SU-DHL-6 (cell line): ENCODE measurements around the gene HHATL.

Source experiments
- H2AFZ ChIP-seq: fragments of 200-600 bp; sonication (generic); 2 replicates; pipeline ENCODE4 v1.6.1; 2014; ENCODE audit warnings: low read depth, mild to moderate bottlenecking, moderate library complexity, mixed read lengths, antibody characterized with exemption, low read length; ENCODE audit not compliant: severe bottlenecking
- H3F3A ChIP-seq: fragments of 200-600 bp; shearing (Covaris generic); 2 replicates; pipeline ENCODE4 v1.6.0; 2016; ENCODE audit warnings: antibody characterized with exemption, mild to moderate bottlenecking; ENCODE audit not compliant: insufficient read depth
- H3K27ac ChIP-seq: fragments of 200-600 bp; sonication (generic); 2 replicates; pipeline ENCODE4 v1.5.1; 2016; ENCODE audit warnings: low read depth, mild to moderate bottlenecking, low read length, moderate library complexity, mixed read lengths
- H3K27me3 ChIP-seq: fragments of 200-600 bp; sonication (generic), shearing (Covaris generic); 2 replicates; pipeline ENCODE4 v1.6.0; 2014; ENCODE audit warnings: mild to moderate bottlenecking, low read length
- H3K36me3 ChIP-seq: fragments of 200-600 bp; sonication (generic); 2 replicates; pipeline ENCODE4 v1.6.1; 2014; ENCODE audit warnings: mild to moderate bottlenecking, low read length, mixed read lengths
- H3K4me2 ChIP-seq: fragments of 300-600, 200-600 bp; shearing (Covaris generic), sonication (generic); 2 replicates; pipeline ENCODE4 v1.6.0; 2014; ENCODE audit warnings: low read length, low read depth, mild to moderate bottlenecking; ENCODE audit not compliant: poor library complexity, severe bottlenecking
- H3K4me3 ChIP-seq: fragments of 200-600 bp; sonication (generic); 2 replicates; pipeline ENCODE4 v1.5.1; 2014; ENCODE audit warnings: antibody characterized with exemption, low read length, mild to moderate bottlenecking, mixed read lengths; ENCODE audit not compliant: insufficient read depth, poor library complexity, severe bottlenecking
- H3K79me2 ChIP-seq: fragments of 200-600 bp; sonication (generic); 2 replicates; pipeline ENCODE4 v1.6.1; 2014; ENCODE audit warnings: mild to moderate bottlenecking, low read length, moderate library complexity; ENCODE audit not compliant: insufficient read depth
- H3K9ac ChIP-seq: fragments of 200-600 bp; sonication (generic); 2 replicates; pipeline ENCODE4 v1.7.0; 2014; ENCODE audit warnings: mild to moderate bottlenecking, low read length
- H3K9me2 ChIP-seq: fragments of 200-600 bp; sonication (generic); replicated peaks from 2 replicates; pipeline ENCODE4 v1.6.1; 2014; ENCODE audit warnings: low read length; ENCODE audit not compliant: insufficient read depth
- H3K9me3 ChIP-seq: fragments of 200-600 bp; sonication (generic); 2 replicates; pipeline ENCODE4 v1.6.1; 2014; ENCODE audit warnings: low read length, mixed read lengths; ENCODE audit not compliant: insufficient read depth
- H4K20me1 ChIP-seq: fragments of 200-600 bp; sonication (generic); 2 replicates; pipeline ENCODE4 v1.6.1; 2014; ENCODE audit warnings: low read depth, mild to moderate bottlenecking, antibody characterized with exemption, low read length, moderate library complexity, mixed read lengths
- CTCF ChIP-seq: fragments of 200-600 bp; sonication (generic); IDR thresholded peaks from one replicate; pipeline ENCODE4 v1.5.1; 2017; ENCODE audit warnings: antibody characterized with exemption, mild to moderate bottlenecking, low read length, moderate library complexity; ENCODE audit not compliant: insufficient read depth, poor library complexity, severe bottlenecking
- EZH2phosphoT487 ChIP-seq: fragments of 200-600 bp; sonication (generic), shearing (Covaris generic); conservative IDR thresholded peaks from 2 replicates; pipeline ENCODE4 v1.6.1; 2018; ENCODE audit warnings: mild to moderate bottlenecking, antibody characterized with exemption, low read length, moderate library complexity, mixed read lengths

The HHATL gene

GRCh38 chr3:42683875-42684598 is 18.6 kb downstream of the HHATL start:
- H3K27ac ChIP-seq: no peak overlapping the region
- H3K4me2 ChIP-seq: no peak overlapping the region
- H3K9me3 ChIP-seq: no peaks in the 10 kb centered on the region
- TF ChIP-seq CTCF (no peak), EZH2phosphoT487 (no peak)
- H3K79me2 ChIP-seq: no peaks in the 10 kb centered on the region
- no peak overlapping the region for H2AFZ ChIP-seq
- H3K9me2 ChIP-seq: no peaks in the 10 kb centered on the region
- H3K9ac ChIP-seq: no peak overlapping the region
- H3K36me3 ChIP-seq: no peaks in the 10 kb centered on the region
- H3K4me3 ChIP-seq: no peak overlapping the region
- no peaks in the 10 kb centered on the region for H3K27me3 ChIP-seq
- no peaks in the 10 kb centered on the region for H3F3A ChIP-seq
- H4K20me1 ChIP-seq: no peaks in the 10 kb centered on the region

GRCh38 chr3:42682301-42683070 is 20.1 kb downstream of the HHATL start:
- Histone ChIP-seq H3K36me3 (no peaks in the 10 kb centered on the region), H3K27me3 (no peaks in the 10 kb centered on the region), H3K9me3 (no peaks in the 10 kb centered on the region), H3K79me2 (no peaks in the 10 kb centered on the region), H3K9me2 (no peaks in the 10 kb centered on the region), H3K27ac (no peak overlapping the region), H2AFZ (no peak overlapping the region), H3K4me3 (no peak overlapping the region), H3K9ac (no peak overlapping the region), H3K4me2 (no peak overlapping the region), H3F3A (no peaks in the 10 kb centered on the region), H4K20me1 (no peaks in the 10 kb centered on the region)
- TF ChIP-seq CTCF: no peak
- TF ChIP-seq EZH2phosphoT487: no peak

- no peak overlapping the region for H3K4me3 ChIP-seq
- H3K79me2 ChIP-seq: no peaks in the 10 kb centered on the region
- H3K27me3 ChIP-seq: no peaks in the 10 kb centered on the region
- no peaks in the 10 kb centered on the region for H3K9me2 ChIP-seq
- H4K20me1 ChIP-seq: no peaks in the 10 kb centered on the region
- H3K9me3 ChIP-seq: no peaks in the 10 kb centered on the region
- no peak overlapping the region for H3K9ac ChIP-seq
- H3K4me2 ChIP-seq: no peak overlapping the region
- no peak overlapping the region for H3K27ac ChIP-seq
- no peak overlapping the region for H2AFZ ChIP-seq
- TF ChIP-seq CTCF: no peak
- no peak for TF ChIP-seq EZH2phosphoT487
- H3F3A ChIP-seq: no peaks in the 10 kb centered on the region
- no peaks in the 10 kb centered on the region for H3K36me3 ChIP-seq
Observed at GRCh38 chr3:42681361-42682038, 21.1 kb downstream of the HHATL start.
